ENCODE measurements around the gene SUGCT.
"Not testable (repeated sequence)": the region's sequence is repeated elsewhere in the genome, so short reads cannot be mapped to it uniquely, and the experiment has no call there.

The SUGCT gene

DNA sequence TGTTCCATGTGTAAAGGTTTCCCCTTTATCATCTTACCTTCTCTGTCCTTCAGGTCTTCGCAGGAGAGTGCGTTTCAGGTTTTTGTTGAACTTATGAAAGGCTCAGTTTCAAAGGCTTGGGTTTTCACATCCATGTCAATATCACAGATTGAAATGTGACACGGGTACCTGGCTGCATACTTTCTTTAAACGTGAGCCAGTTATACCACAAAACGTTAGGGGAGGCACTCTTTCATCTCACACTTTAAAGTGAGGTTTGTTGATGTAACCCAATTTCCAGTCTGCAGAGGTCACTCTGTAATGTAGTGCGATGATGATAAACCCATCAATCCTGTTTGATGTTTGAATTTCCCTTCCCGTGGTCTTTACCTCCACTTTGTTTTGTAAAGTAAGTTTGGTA is 506.9 kb downstream of the SUGCT start:
- DNase-seq, result no peak

- DNase-seq, result no peak
Observed at GRCh38 chr7:40643664-40644063, 508.9 kb downstream of the SUGCT start.

DNA sequence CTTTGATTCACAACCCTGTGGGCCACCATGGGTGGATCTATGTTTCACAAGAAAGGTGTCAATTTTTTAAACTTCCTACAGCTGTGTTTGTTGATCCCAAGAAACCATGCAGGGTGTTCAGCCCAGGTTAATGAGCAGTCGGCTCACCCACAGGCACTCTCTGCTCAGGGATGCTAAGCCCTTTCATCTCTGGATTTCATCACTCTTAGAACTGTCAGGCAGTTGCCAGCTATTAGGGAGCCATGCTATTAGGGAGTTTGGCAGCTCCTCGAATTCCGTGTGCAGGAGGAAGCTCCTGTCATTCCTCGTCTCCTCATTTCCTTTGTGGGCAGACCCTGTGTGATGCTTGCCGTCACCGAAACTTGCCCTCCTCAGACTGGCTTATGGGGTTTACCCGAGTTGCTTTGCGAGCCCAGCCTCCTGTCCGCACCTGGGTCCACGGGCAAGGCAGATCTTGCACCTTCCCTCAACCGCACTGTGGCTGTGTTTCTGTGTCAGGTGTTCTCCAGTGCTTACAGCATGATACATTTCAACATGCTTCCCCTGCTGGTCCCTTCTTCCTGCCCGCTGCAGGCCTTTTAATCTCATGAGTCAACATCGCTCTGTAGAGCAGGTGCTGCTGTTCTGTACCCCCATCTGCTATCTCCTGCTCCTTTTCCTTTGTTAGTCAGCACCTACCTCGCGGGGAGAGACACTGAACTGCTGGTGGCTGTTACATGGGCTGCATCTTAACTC is 509.8 kb downstream of the SUGCT start:
- DNase-seq, result no peak

- no peak for DNase-seq
Observed at GRCh38 chr7:40645197-40645596, 510.4 kb downstream of the SUGCT start.

DNA sequence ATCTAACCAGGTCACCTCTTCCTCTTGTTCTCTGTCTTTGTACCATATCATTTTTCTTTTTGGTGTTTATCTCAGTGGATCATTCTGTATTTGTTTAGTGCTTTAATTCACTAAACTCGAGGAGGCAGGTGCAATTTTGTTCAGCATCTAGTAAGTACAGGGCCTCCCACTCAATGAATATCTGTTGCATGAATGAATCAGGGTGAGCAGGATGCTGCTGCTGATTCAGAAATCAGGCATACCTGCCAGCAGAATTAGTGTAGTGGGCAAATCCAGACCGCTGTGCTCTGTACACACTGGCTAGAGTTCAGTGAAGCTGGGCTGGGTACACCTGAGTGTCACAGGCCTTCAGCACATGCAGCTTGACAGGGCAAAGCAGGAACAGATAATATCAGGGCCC is 511.9 kb downstream of the SUGCT start:
- DNase-seq, result no peak

DNA sequence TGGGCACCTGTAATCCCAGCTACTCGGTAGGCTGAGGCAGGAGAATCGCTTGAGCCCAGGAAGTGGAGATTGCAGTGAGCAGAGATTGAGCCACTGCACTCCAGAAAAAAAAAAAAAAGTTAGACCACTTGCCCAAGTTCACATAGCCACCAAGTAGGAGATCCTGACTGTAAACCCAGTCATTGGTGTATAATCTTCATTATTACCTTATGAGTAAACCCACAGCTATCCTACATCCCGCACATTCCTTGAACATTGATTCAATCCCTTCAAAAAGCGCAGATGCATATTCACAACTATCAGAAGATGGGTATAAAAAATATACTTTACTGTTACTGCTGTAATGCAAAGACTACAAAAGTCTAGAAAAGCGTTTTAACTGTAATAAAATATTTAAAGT is 512.9 kb downstream of the SUGCT start:
- DNase-seq, result no peak

DNA sequence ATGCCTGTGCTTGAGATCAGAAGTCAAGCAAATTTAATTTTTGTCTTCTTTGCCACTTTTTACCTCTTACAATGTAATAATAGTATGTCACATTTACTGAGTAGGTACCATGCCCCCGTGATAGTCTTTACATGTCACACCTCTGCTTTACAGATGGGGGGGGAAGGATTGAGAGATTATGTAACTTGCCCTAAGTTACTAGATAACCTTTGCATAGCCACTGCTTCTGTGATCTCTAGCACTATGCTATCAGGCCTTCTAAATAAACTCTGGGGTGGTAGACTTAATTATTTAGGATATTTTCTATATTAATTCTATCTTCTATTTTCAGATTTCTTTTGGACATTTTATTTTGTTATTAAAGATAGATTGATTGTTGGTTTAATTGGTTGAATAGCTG is 514.4 kb downstream of the SUGCT start:
- DNase-seq, result no peak

- DNase-seq, result not testable (repeated sequence)
Observed at GRCh38 chr7:40650903-40651302, 516.1 kb downstream of the SUGCT start.

DNA sequence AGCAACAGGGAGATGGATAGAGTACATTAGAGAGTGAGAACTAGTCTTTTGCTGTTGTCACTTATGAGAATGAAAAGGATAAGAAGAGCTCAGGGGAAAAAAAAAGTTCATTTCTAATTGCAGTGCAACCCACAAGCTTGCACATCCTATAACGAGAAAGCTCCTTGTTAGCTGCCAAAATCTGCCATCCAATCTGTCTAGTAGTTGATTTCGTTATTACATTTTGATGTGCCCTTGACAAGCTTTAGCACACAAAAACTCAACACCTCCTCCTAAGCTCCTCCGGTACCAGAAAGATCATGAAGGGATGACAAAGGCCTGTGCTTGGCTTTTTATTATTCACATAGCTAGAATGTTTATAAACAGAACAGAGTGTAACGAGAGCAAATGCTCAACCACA is 519.4 kb downstream of the SUGCT start:
- no peak for DNase-seq

DNA sequence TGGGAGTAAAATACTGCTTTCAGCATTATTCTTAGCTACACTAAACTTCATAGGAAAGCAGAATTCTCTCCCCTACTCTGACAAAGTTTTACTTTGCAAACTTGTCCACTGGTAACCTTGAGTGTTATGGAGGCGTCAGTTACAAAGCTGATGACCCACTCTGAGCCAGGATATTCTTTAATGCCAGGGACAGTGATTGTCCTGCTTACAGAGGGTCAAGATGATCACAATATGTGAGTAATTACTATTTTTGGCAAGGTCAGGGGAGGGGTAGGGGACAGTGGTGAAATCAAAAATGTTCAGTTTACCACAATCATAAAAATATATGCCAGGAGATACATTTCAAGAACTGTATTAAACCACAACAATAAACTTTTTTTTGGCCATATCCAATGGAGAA is 520.6 kb downstream of the SUGCT start:
- no peak for DNase-seq

DNA sequence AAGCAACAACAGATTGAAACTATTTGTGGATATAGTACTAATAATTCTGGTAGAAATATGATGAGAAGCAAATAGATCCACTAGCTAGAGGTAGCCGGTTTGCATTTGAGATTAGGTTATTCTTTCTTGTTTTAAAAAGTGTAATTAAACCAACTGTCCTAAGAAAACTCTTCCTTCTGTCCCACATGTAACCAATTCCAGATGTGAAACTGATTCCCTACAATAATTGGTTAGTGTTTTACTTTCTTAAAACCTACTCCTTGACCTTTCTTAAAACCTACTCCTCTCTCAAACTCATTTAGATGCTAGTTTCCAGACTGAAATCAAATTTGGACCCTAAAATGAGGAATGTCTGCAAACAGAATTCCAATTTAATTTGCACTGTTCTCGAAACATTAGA is 521.5 kb downstream of the SUGCT start:
- DNase-seq, result no peak

DNA sequence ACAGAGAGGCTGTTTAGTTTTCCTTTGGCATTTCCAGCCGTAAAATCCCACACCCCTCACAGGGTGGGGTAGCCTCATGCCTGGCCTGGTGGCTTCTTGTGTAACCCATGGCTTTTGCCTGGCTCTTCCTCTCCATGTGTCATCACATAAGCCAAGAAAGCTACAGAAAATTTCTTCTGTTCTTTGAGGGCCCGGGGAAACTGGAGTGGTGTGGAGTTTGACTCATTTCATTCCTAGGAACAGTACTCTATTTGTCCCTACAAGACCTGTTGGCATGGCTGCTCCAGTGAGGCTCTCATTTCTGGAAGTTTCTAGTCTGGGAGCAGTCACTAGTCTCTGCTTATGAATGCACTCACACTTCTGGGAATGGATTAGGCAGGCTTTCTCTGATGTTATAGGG is 523.9 kb downstream of the SUGCT start:
- DNase-seq, result no peak

GRCh38 chr7:40659231-40659630 is 524.4 kb downstream of the SUGCT start:
- DNase-seq, result no peak

GRCh38 chr7:40673285-40673684 is 538.5 kb downstream of the SUGCT start:
- DNase-seq, result no peak

- no peak for DNase-seq
Observed at GRCh38 chr7:40674316-40674715, 539.5 kb downstream of the SUGCT start.

DNA sequence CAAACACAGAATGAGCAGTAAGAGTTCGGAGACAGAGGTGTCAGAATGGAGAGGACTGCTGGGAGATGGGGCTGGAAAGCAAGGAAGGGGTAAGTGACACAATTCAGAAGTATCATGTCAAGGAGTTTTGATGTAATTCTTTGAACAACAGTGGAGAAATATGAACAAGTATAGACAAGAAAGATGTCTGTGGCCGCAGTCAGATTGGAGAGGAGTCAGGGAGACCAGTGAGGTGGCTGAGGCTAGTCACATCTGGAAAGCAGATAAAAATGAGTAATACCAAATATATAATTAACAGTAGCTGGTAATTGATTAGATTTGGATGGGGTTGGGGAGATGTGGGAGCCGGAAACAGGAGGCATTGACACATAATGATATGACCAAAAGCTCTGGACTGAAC is 540.9 kb downstream of the SUGCT start:
- DNase-seq, result no peak

DNA sequence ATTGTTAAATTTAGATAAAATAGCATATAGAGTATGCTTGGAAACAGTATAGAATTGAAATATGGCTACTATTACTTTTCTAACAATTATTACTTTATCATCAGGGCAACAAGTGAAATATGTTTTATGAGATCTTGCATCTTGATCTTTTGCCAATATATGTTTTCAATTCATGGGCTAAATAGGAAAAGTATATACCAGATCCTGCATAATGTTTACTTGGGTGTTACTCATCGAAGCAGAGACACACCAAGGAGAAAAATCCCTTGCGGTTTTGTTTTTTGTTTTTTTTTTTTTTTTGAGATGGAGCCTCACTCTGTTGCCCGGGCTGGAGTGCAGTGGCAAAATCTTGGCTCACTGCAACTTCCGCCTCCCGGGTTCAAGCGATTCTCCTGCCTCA is 541.4 kb downstream of the SUGCT start:
- no peak for DNase-seq

- no peak for DNase-seq
Observed at GRCh38 chr7:40680657-40681056, 545.9 kb downstream of the SUGCT start.

DNA sequence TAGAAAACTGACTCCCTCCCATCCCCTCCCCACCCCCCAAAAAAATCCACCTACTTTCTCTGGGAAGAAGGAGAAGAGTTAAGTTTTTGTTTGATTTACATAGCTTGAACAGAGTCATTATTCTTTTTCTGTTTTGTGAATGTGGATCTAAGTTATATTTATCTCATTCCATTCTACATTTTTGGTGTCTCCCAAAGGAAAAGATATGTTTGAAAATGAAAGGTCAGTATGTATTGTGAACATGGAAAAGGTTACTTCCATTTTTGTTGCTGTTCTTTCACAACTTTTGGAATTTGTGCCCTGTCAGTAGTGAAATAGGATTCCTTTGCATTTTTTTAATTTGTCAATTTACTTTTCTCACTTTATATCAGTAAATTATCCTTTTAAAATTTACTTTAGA is 547.9 kb downstream of the SUGCT start:
- DNase-seq, result no peak

DNA sequence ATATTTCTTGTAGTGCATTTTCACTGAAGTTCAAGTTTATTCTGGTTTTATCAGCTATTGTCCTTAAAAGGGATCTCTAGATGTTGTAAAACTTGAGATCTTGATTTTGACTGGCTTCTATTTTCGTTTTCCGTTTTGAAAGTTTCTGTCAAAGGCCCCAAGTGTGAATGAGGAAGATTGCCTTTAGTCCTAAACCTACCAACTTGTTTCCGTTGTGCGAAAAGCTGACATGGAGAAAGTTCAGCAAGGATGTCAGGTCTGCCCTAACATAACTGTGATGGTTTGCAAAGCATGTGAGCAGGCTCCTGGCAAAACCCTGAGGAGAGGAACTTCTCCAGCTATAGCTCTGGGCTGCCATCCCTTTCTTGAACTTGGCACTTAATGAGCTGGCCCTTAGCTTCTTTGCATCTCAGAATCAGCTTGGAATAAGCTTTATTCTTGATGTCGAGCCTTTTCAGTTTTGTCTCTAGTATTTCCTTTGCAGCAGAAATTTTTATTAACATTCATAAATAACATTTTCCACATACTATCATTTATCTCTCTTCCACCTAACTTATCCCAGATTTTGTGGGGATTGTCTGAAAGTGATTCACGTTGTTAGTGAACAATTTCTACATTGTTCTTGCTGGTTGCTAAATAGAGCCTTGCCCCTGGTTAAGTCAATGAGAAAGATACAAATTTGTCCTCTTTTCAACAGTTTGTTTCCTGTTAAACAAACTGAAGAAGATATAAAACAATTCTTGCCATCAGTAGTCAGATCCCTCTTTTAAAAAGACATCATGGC is 559.4 kb downstream of the SUGCT start:
- no peak for DNase-seq

DNA sequence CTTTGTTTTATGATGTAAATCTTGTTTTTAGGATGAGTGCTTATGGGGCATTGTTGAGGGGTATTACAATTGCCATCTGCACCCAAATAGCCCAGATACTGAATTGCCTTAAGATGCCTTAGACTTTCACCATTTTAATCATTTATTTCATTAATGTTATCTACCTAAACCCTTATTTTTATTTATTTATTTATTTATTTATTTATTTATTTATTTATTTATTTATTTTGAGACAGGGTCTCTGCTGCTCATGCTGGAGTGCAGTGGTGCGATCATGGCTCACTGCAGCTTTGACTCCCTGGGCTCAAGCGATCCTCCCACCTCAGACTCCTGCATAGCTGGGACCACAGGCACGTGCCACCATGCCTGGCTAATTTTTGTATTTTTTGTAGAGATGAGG is 560.2 kb downstream of the SUGCT start:
- no peak for DNase-seq

- DNase-seq, result no peak
Observed at GRCh38 chr7:40697653-40698052, 562.8 kb downstream of the SUGCT start.

GRCh38 chr7:40698214-40698920 is 563.6 kb downstream of the SUGCT start:
- no peak for DNase-seq

DNA sequence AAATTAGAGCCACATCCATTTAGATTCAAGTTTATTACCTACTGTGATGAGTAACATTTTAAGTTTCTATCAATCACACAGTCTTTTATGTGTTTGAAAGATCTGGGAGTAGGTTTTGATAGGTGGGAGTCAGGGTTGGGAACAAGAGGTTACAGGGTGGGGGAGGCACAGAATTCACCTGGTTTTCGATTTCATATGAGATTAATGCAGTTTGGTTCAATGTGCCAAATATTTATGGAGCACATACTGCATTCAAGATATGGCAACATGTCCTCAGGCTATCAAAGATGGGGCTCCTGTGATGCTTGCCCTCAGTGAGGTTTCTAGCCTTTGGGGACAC is 564.1 kb downstream of the SUGCT start:
- DNase-seq, result no peak

Measured in CD4-positive, alpha-beta T cell treated with Interleukin-4 for 4 hours (primary cell).